C4-2B (cell line): ENCODE results near the gene IL37.

Experiments
- ZFX ChIP-seq: fragments of 450-650 bp; IDR thresholded peaks from 2 replicates; pipeline ENCODE4 v1.6.1; 2017
- TF ChIP-seq, protein P1 (sequence below): fragments of 450-650 bp; conservative IDR thresholded peaks from 2 replicates; pipeline ENCODE4 v1.5.1; 2017; ENCODE audit warnings: mild to moderate bottlenecking

DNA sequence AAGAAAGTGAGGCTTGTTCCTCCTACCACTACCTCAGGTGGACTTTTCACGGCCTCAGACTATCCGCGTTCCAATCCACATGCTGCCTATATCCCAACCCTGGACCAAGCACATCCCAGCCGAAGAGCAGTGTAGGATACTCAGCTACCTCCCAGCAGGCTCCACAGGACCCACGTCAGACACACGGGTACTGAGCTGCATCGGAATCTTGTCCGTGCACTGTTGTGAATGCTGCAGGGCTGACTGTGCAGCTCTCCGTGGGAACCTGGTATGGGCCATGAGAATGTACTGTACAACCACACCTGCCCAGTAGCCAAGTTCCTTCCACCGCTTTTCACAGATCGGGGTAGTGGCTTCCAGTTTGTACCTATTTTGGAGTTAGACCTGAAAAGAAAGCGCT lies 22.3 kb downstream of the IL37 start:
- TF ChIP-seq, protein P1, sequence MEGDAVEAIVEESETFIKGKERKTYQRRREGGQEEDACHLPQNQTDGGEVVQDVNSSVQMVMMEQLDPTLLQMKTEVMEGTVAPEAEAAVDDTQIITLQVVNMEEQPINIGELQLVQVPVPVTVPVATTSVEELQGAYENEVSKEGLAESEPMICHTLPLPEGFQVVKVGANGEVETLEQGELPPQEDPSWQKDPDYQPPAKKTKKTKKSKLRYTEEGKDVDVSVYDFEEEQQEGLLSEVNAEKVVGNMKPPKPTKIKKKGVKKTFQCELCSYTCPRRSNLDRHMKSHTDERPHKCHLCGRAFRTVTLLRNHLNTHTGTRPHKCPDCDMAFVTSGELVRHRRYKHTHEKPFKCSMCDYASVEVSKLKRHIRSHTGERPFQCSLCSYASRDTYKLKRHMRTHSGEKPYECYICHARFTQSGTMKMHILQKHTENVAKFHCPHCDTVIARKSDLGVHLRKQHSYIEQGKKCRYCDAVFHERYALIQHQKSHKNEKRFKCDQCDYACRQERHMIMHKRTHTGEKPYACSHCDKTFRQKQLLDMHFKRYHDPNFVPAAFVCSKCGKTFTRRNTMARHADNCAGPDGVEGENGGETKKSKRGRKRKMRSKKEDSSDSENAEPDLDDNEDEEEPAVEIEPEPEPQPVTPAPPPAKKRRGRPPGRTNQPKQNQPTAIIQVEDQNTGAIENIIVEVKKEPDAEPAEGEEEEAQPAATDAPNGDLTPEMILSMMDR, result no peak
- TF ChIP-seq ZFX, result no peak
